Activated gamma-delta T cell treated with anti-CD3 and anti-CD28 coated beads, Interleukin-2, amount 50 U/mL, for 16 hours (primary cell): ENCODE measurements around the gene CTDSPL.
"Not testable (repeated sequence)": the region's sequence is repeated elsewhere in the genome, so short reads cannot be mapped to it uniquely, and the experiment has no call there.

Experiments used
- DNase-seq: peaks from one replicate; pipeline ENCODE4 v3.0.0-alpha.2; 2020; ENCODE audit warnings: low read depth

The CTDSPL gene

GRCh38 chr3:38019658-38020341 lies 158.1 kb downstream of the CTDSPL start:
- DNase-seq = no peak

DNA sequence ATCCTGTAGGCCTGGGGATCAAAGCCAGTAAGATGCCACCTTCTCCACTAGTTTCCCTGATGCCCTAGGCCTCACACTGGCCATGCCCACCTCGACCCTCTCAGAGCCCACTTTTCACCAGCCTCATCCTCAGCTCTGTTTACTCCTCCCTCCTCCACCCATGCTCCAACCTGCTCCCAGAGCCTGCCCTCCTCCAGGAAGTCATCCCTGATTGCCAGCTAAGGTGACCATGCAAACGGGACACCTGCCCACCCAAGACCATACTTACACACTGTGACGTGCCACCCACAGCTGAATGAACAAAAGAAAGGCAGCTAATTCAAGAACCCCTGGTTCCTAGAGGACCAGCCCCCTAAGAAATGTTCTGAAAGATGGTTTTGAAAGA lies 158.7 kb downstream of the CTDSPL start:
- DNase-seq = no peak

- DNase-seq = no peak
Measured at GRCh38 chr3:38021196-38021595, 159.5 kb downstream of the CTDSPL start.

DNA sequence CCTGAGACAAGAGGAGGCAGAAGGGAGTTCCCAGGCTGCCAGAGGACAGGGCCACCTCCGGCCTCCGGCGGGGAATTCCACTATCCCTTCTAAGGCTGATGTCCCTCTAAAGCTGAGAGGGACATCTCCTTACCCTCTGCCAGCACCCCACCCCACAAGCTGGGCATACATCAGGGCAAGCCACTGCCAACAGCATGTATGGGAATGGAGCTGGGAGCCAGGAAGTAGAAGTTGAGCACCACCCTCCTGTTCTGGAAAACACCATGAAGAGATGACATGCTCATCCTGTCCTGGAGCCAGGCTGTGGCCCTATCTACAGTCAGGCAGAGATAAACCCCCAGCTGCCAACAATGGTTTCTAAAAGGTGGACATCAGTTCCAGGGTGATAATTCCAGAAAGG lies 160.6 kb downstream of the CTDSPL start:
- DNase-seq = no peak

DNA sequence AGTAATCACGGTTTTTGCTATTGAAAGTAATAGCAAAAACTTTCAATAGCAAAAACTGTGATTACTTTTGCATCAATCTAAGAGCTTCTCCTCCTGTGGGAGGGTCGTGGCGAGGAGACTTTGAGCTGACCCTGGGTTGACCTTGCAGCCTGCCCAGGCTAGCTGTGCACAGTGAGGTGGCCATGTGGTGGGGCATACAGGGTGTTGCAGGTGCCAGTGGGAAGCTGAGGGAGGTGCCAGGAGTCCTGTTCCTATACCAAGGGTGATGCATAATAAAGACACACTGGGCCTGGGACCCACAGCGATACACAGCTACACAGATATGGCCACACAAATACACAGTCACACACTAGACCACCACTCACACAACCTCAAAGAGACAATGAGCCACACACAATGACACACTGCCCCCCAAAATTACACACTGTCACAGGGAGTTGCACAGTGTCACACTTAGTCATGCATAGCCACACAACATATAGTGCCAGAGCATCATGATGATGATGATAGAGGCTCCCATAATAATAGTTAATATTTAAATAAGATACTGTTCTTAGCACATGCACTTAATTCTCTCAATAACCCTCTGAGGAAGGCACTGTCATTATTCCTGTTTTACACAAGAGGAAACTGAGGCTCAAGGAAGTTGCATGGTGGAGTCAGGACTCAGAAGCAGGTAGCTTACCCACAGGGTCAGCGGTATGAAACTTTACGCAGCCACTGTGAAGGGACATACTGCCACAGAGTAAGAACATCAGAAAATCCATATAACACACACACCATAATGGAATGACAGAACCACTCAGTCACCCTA lies 161.4 kb downstream of the CTDSPL start:
- DNase-seq = no peak

- no peak for DNase-seq
Measured at GRCh38 chr3:38026856-38027255, 165.2 kb downstream of the CTDSPL start.

DNA sequence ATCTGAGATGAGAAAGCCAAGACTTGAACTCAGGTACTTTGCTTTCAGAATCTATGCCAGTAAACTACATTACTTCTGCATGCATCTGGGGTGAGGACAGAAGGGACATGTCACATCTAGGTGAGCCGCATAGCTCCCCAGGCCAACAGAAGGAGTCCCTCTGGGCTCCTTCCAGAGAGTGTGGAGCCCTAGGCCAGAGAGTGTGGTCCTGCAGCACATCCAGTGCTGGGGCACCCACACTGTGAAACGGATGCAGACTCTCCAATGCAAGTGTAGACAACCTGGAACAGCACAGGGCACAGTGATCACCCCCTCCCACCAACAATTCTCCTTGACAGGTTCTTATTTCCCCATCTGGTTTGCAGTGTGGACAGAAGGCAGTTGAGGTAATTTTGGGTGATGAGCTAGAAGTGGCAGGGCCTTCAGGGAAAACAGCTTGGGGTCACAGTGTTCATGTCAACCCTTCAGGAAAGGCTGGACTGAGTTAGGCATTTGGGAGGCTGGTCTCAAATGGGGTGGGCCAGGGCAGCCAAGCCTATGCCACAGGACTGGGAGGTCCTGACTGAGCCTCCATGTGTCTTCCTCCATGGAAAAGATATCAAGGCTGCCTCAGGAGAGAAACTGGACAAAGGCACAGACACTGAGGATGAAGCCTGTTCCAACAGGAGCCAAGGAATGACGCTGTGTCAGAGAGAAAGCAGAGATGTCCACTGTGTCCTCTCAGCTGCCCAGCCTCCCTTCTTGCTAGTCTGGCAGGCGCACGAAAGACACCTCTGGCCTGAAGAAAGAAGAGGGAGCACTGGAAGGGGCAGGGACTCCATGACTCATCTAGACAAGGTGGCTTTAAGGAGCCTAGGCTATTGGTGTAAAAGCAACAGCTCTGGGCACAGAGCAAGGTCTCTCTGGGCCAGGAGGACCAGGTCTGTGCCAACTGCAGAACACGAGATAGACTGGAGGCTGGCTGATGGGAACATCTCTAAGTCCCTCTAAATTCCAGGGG lies 166.1 kb downstream of the CTDSPL start:
- DNase-seq = no peak

GRCh38 chr3:38028621-38029361 lies 167.1 kb downstream of the CTDSPL start:
- DNase-seq = no peak

GRCh38 chr3:38029400-38030125 lies 167.9 kb downstream of the CTDSPL start, which contains the start of gene PLCD1:
TSS of gene PLCD1 (minus strand) at chr3:38029642. CDS start at chr3:38029539, 103 bp downstream.
- DNase-seq = no peak

GRCh38 chr3:38030126-38031021 lies 168.7 kb downstream of the CTDSPL start:
- DNase-seq = no peak

GRCh38 chr3:38031022-38031994 lies 169.6 kb downstream of the CTDSPL start:
- DNase-seq = no peak

GRCh38 chr3:38032328-38032865 lies 170.7 kb downstream of the CTDSPL start:
- DNase-seq = no peak

DNA sequence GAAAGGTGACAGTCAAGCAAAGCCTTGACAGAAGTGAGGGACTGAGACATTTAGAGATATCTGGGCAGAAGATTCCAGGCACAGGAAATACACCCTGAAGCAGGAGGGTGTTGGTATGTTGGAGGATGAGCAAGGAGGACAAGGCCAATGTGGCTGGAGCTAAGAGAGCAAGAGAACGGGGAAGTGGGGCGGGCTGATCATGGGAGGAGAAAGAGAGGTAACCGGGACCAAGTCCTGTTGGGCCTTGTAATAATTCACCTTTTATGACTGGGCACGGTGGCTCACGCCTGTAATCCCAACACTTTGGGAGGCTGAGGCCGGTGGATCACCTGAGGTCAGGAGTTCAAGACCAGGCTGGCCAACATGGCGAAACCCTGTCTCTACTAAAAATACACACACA lies 171.9 kb downstream of the CTDSPL start:
- DNase-seq = not testable (repeated sequence)
